Lung (tissue), 12 donors: ENCODE results near the gene CD300LF. TPM values are rescaled to one million over a fixed set of nuclear protein-coding genes. Genes with fewer than 3 reads are reported as not detected.

Experiments
- ATAC-seq: fragments of 200-7000 bp; cut with Tn5 transposase; one replicate; pipeline ENCODE4 v1.9.1; 2020; ENCODE audit warnings: moderate number of reproducible peaks; ENCODE audit not compliant: insufficient read depth, low FRiP score
- DNase-seq, 3 donors: peaks; one replicate each; pipeline ENCODE4 v3.0.0-alpha.2; 2013 to 2017
- H3K27ac ChIP-seq, 2 donors: one replicate each; pipeline ENCODE4 v1.5.1; 2013; ENCODE audit warnings: mild to moderate bottlenecking in 2 of 2, moderate library complexity in 2 of 2, control low read depth in 1 of 2, inconsistent platforms in 1 of 2, low read depth in 1 of 2, low read length in 1 of 2
- H3K27me3 ChIP-seq, 3 donors: one replicate each; pipeline ENCODE4 v1.5.1; 2013; ENCODE audit warnings: low read length in 2 of 3; ENCODE audit not compliant: control insufficient read depth in 3 of 3, insufficient read depth in 3 of 3
- H3K36me3 ChIP-seq, 4 donors: one replicate each; pipeline ENCODE4 v1.5.1; 2013; ENCODE audit warnings: low read length in 4 of 4, mild to moderate bottlenecking in 1 of 4, moderate library complexity in 1 of 4; ENCODE audit not compliant: control insufficient read depth in 4 of 4, insufficient read depth in 4 of 4
- H3K4me1 ChIP-seq, 5 donors: one replicate each; pipeline ENCODE4 v1.5.1; 2013; ENCODE audit warnings: low read length in 5 of 5, mild to moderate bottlenecking in 2 of 5, moderate library complexity in 1 of 5; ENCODE audit not compliant: control insufficient read depth in 5 of 5, insufficient read depth in 5 of 5
- H3K4me3 ChIP-seq: one replicate; pipeline ENCODE4 v1.5.1; 2013; ENCODE audit warnings: mild to moderate bottlenecking, control low read depth, moderate library complexity
- H3K9ac ChIP-seq, 2 donors: one replicate each; pipeline ENCODE4 v1.5.1; 2013; ENCODE audit warnings: low read length in 2 of 2, control low read depth in 1 of 2; ENCODE audit not compliant: insufficient read depth in 1 of 2
- H3K9me3 ChIP-seq, 4 donors: one replicate each; pipeline ENCODE4 v1.5.1; 2013; ENCODE audit warnings: low read length in 3 of 4, mild to moderate bottlenecking in 1 of 4, moderate library complexity in 1 of 4; ENCODE audit not compliant: control insufficient read depth in 4 of 4, insufficient read depth in 3 of 4
- WGBS, 2 donors: extraction: QIAGEN DNeasy Blood & Tissue Kit; methylation state at CpG; one replicate each; pipeline ENCODE4 v1.1.7; 2013; 5-methylcytosine and 5-hydroxymethylcytosine counted together
- polyA plus RNA-seq, 2 donors: library from polyadenylated mRNA; stranded (reverse); fragments of 200-250 nt; gene quantifications; one replicate each; pipeline ENCODE4 v1.2.1, GENCODE V29; 2013
- total RNA-seq, 2 donors: library from RNA; depleted of rRNA in 1 of 2; stranded (reverse); fragments of >200 nt in 1 of 2; gene quantifications; one replicate each; pipeline ENCODE4 v1.2.1, GENCODE V29; 2014 to 2021
- TF ChIP-seq, protein P1 (sequence below): IDR thresholded peaks from 2 replicates; pipeline ENCODE4 v1.5.1; 2012; ENCODE audit warnings: mild to moderate bottlenecking; ENCODE audit errors: control extremely low read depth, extremely low read depth
- donor health status: control.
- donor health status: control.
- donor health status: Bipolar disorder and iron deficiency.
- donor health status: healthy.
- donor health status: DM: yes; HTN: yes; CAD: no.

The CD300LF gene
- total and polyA plus RNA-seq, 4 donors = 8.6 to 35.1 (median 26.2) TPM

DNA sequence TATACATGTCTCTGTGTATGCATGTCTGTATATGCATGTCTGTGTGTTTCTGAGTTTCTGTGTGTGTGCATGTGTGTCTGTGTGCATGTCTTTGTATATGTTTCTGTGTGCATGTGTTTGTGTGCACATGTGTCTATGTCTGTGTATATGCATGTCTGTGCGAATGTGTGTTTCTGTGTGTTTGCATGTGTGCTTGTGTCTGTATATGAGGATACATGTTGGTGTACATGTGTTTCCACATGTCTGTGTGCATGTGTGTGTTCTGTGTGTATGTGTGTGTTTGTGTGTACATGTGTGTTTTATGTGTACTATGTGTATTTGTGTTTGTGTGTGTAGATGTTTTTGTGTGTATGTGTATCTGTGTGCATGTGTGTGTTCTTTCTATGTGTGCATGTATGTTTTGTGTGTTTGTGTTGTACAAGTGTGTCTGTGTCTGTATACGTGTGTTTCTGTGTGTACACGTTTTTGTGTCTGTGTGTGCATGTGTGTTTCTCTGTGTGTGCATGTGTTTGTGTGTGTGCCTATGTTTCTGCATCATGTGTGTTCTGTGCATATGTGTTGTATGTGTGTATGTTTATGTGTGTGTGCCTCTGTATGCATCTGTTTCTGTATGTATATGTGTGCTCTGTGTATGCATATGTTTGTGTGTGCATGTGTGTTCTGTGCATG, 15.4 kb upstream of the CD300LF start:
- H3K27me3 ChIP-seq = peaks cover 0 to 3% (median 0%) of the 10 kb centered on the region in 3 donors
- H3K9ac ChIP-seq = no peak overlapping the region
- no peak overlapping the region for H3K27ac ChIP-seq
- ATAC-seq (no peak), DNase-seq (no peak)
- TF ChIP-seq, protein P1, sequence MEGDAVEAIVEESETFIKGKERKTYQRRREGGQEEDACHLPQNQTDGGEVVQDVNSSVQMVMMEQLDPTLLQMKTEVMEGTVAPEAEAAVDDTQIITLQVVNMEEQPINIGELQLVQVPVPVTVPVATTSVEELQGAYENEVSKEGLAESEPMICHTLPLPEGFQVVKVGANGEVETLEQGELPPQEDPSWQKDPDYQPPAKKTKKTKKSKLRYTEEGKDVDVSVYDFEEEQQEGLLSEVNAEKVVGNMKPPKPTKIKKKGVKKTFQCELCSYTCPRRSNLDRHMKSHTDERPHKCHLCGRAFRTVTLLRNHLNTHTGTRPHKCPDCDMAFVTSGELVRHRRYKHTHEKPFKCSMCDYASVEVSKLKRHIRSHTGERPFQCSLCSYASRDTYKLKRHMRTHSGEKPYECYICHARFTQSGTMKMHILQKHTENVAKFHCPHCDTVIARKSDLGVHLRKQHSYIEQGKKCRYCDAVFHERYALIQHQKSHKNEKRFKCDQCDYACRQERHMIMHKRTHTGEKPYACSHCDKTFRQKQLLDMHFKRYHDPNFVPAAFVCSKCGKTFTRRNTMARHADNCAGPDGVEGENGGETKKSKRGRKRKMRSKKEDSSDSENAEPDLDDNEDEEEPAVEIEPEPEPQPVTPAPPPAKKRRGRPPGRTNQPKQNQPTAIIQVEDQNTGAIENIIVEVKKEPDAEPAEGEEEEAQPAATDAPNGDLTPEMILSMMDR = no peak
- H3K36me3 ChIP-seq = no peaks in the 10 kb centered on the region
- 92 to 97% methylated on average over 3 of the region's 3 CpGs for WGBS, 2 donors
- no peak overlapping the region for H3K4me3 ChIP-seq
- H3K9me3 ChIP-seq = no peaks in the 10 kb centered on the region
- no peaks in the 10 kb centered on the region for H3K4me1 ChIP-seq

DNA sequence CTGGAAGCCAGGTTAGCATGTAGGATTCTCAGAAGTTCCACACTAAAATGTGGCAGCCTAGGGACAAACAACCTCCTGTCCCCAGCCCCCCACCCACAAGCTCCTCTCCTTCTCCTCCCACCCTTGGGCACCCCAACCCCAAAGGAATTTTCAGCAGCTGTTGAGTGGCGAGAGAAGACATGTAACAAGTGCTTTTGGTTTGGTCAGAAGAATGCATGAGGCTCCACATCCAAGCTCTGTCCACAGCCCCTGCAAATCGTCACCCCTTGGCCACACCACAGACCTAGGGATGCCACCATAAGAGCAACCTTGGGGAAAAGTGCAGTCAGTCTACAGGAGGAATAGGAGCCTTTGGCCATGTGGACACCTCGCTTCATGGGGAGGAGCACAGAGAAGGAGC, 12.4 kb upstream of the CD300LF start:
- WGBS, 2 donors = 90 to 96% methylated on average over 3 of the region's 3 CpGs
- TF ChIP-seq, protein P1 = no peak
- no peak overlapping the region for H3K9ac ChIP-seq
- no peak for ATAC-seq
- H3K36me3 ChIP-seq = no peaks in the 10 kb centered on the region
- H3K9me3 ChIP-seq = peaks cover 0 to 5% (median 0%) of the 10 kb centered on the region in 4 donors
- peaks cover 0 to 3% (median 0%) of the 10 kb centered on the region in 3 donors for H3K27me3 ChIP-seq
- no peak overlapping the region for H3K27ac ChIP-seq
- no peaks in the 10 kb centered on the region for H3K4me1 ChIP-seq
- no peak for DNase-seq
- H3K4me3 ChIP-seq = no peak overlapping the region

DNA sequence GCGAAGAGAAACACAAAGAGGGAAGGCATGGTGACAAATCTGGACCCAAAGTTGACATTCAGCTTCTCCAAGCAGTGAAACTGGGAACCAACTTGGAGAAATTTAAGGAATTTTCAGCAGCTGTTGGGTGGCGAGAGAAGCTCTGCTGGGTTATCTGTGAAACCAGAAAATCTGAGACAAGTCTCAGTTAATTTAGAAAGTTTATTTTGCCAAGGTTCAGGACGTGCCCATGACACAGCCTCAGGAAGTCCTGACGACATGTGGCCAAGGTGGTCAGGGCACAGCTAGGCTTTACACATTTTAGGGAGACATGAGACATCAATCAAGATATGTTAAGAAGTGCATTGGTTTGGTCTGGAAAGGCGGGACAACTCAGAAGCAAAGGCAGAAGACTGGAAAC, 11.2 kb upstream of the CD300LF start:
- TF ChIP-seq, protein P1 = no peak
- Histone ChIP-seq H3K36me3 (no peaks in the 10 kb centered on the region), H3K4me3 (no peak overlapping the region), H3K9me3 (peaks cover 0 to 5% (median 0%) of the 10 kb centered on the region in 4 donors), H3K27ac (no peak overlapping the region), H3K27me3 (peaks cover 0 to 3% (median 0%) of the 10 kb centered on the region in 3 donors), H3K9ac (no peak overlapping the region), H3K4me1 (no peaks in the 10 kb centered on the region)
- ATAC-seq = no peak
- no peak for DNase-seq
- 61 to 68% methylated on average over 5 of the region's 5 CpGs for WGBS, 2 donors
